G401.6 (cell line): ENCODE measurements around the gene LRP3.
"Not testable (repeated sequence)": the region's sequence is repeated elsewhere in the genome, so short reads cannot be mapped to it uniquely, and the experiment has no call there.

Experiments
- FAIRE-seq: peaks from 2 replicates; lab custom pipeline; 2012; peaks lifted over from hg19 to GRCh38; lab: Jason Lieb, UNC

The LRP3 gene

GRCh38 chr19:33193865-33194362 is at the start of gene LRP3:
Gene LRP3, plus strand, starts transcription at chr19:33194330. Its CDS starts 456 bp downstream, at chr19:33194786.
- FAIRE-seq: no peak

- FAIRE-seq: no peak
Measured at GRCh38 chr19:33146209-33146608, 47.9 kb upstream of the LRP3 start.

GRCh38 chr19:33147538-33147937 is 46.6 kb upstream of the LRP3 start:
- no peak for FAIRE-seq

GRCh38 chr19:33150852-33151518 is 43.1 kb upstream of the LRP3 start:
- no peak for FAIRE-seq

- no peak for FAIRE-seq
Measured at GRCh38 chr19:33152176-33152575, 42.0 kb upstream of the LRP3 start.

GRCh38 chr19:33152625-33153024 is 41.5 kb upstream of the LRP3 start:
- not testable (repeated sequence) for FAIRE-seq

GRCh38 chr19:33154313-33154712 is 39.8 kb upstream of the LRP3 start:
- FAIRE-seq: not testable (repeated sequence)

GRCh38 chr19:33156334-33156733 is 37.8 kb upstream of the LRP3 start:
- FAIRE-seq: no peak

GRCh38 chr19:33157906-33158305 is 36.2 kb upstream of the LRP3 start:
- FAIRE-seq: no peak

GRCh38 chr19:33158365-33158764 is 35.8 kb upstream of the LRP3 start:
- no peak for FAIRE-seq

- FAIRE-seq: no peak
Measured at GRCh38 chr19:33159149-33159548, 35.0 kb upstream of the LRP3 start.

GRCh38 chr19:33159893-33160292 is 34.2 kb upstream of the LRP3 start:
- no peak for FAIRE-seq

GRCh38 chr19:33161201-33161600 is 32.9 kb upstream of the LRP3 start:
- FAIRE-seq: no peak

GRCh38 chr19:33163481-33163880 is 30.6 kb upstream of the LRP3 start:
- FAIRE-seq: no peak

- FAIRE-seq: not testable (repeated sequence)
Measured at GRCh38 chr19:33166037-33166436, 28.1 kb upstream of the LRP3 start.

- no peak for FAIRE-seq
Measured at GRCh38 chr19:33167438-33167837, 26.7 kb upstream of the LRP3 start.

- FAIRE-seq: no peak
Measured at GRCh38 chr19:33168528-33168927, 25.6 kb upstream of the LRP3 start.

GRCh38 chr19:33171222-33171795 is 22.8 kb upstream of the LRP3 start:
- no peak for FAIRE-seq

- no peak for FAIRE-seq
Measured at GRCh38 chr19:33171916-33172359, 22.2 kb upstream of the LRP3 start.

- no peak for FAIRE-seq
Measured at GRCh38 chr19:33174186-33174585, 19.9 kb upstream of the LRP3 start.

- no peak for FAIRE-seq
Measured at GRCh38 chr19:33175156-33175782, 18.9 kb upstream of the LRP3 start.

- no peak for FAIRE-seq
Measured at GRCh38 chr19:33175886-33176669, 18.1 kb upstream of the LRP3 start.
